ENCODE data around the gene MRGPRX3. TPM values are rescaled to one million over a fixed set of nuclear protein-coding genes. Genes with fewer than 3 reads are reported as not detected.

MRGPRX3 gene
- polyA plus RNA-seq, 1 donor from 2014 or later = not detected

DNA sequence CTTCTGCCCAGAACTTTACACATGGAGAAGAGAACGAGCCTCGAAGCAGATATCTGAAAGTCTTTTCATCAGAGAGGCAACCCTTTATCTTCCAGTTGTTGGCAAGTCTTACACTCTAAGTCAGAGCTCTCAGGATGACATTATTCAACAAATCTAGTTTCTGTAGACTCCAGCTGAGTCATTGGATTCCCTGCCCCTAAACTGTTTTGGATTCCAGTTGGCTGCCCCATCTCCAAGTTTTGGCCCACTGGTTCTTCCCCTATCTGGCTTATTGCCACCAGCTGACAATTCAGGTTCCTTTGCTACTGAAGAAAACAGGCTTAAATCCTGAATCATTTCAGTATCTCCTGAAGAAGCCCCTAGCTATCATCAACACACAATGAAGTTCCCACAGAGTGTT lies 40.6 kb upstream of the MRGPRX3 start:
- Histone ChIP-seq H3K79me2 (replicated peaks; ENCODE audit: insufficient read depth, low read length) (no peaks in the 10 kb centered on the region), H3K4me3 (ENCODE audit: low read length) (no peak overlapping the region), H3K9me3 (ENCODE audit: low read length) (no peaks in the 10 kb centered on the region), H3F3A (ENCODE audit: insufficient read depth, low read length, poor library complexity, severe bottlenecking) (no peaks in the 10 kb centered on the region), H3K27ac (ENCODE audit: low read length) (no peak overlapping the region), H4K20me1 (ENCODE audit: insufficient read depth) (no peaks in the 10 kb centered on the region), H3K9ac (ENCODE audit: low read length) (no peak overlapping the region), H3K27me3 (ENCODE audit: insufficient read depth, low read depth, low read length) (no peaks in the 10 kb centered on the region), H3K9me2 (ENCODE audit: insufficient read depth, low read length) (no peaks in the 10 kb centered on the region), H2AFZ (ENCODE audit: low read depth, low read length) (no peak overlapping the region), H3K4me2 (ENCODE audit: low read length) (no peak overlapping the region), H3K36me3 (ENCODE audit: insufficient read depth, low read length) (peaks cover 7% of the 10 kb centered on the region)
- TF ChIP-seq EP300 (conservative IDR thresholded peaks at IDR 0.05; ENCODE audit: poor library complexity, severe bottlenecking) (no peak), EZH2 (IDR thresholded peaks at IDR 0.05; ENCODE audit: borderline replicate concordance, insufficient read depth, low read length, poor library complexity, severe bottlenecking) (no peak), RAD21 (conservative IDR thresholded peaks at IDR 0.05) (no peak)
- TF ChIP-seq, protein P1, sequence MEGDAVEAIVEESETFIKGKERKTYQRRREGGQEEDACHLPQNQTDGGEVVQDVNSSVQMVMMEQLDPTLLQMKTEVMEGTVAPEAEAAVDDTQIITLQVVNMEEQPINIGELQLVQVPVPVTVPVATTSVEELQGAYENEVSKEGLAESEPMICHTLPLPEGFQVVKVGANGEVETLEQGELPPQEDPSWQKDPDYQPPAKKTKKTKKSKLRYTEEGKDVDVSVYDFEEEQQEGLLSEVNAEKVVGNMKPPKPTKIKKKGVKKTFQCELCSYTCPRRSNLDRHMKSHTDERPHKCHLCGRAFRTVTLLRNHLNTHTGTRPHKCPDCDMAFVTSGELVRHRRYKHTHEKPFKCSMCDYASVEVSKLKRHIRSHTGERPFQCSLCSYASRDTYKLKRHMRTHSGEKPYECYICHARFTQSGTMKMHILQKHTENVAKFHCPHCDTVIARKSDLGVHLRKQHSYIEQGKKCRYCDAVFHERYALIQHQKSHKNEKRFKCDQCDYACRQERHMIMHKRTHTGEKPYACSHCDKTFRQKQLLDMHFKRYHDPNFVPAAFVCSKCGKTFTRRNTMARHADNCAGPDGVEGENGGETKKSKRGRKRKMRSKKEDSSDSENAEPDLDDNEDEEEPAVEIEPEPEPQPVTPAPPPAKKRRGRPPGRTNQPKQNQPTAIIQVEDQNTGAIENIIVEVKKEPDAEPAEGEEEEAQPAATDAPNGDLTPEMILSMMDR (IDR thresholded peaks at IDR 0.05; ENCODE audit: poor library complexity, severe bottlenecking) = no peak
- TF ChIP-seq, protein P2, sequence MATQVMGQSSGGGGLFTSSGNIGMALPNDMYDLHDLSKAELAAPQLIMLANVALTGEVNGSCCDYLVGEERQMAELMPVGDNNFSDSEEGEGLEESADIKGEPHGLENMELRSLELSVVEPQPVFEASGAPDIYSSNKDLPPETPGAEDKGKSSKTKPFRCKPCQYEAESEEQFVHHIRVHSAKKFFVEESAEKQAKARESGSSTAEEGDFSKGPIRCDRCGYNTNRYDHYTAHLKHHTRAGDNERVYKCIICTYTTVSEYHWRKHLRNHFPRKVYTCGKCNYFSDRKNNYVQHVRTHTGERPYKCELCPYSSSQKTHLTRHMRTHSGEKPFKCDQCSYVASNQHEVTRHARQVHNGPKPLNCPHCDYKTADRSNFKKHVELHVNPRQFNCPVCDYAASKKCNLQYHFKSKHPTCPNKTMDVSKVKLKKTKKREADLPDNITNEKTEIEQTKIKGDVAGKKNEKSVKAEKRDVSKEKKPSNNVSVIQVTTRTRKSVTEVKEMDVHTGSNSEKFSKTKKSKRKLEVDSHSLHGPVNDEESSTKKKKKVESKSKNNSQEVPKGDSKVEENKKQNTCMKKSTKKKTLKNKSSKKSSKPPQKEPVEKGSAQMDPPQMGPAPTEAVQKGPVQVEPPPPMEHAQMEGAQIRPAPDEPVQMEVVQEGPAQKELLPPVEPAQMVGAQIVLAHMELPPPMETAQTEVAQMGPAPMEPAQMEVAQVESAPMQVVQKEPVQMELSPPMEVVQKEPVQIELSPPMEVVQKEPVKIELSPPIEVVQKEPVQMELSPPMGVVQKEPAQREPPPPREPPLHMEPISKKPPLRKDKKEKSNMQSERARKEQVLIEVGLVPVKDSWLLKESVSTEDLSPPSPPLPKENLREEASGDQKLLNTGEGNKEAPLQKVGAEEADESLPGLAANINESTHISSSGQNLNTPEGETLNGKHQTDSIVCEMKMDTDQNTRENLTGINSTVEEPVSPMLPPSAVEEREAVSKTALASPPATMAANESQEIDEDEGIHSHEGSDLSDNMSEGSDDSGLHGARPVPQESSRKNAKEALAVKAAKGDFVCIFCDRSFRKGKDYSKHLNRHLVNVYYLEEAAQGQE (IDR thresholded peaks at IDR 0.05; ENCODE audit: borderline replicate concordance) = no peak

DNA sequence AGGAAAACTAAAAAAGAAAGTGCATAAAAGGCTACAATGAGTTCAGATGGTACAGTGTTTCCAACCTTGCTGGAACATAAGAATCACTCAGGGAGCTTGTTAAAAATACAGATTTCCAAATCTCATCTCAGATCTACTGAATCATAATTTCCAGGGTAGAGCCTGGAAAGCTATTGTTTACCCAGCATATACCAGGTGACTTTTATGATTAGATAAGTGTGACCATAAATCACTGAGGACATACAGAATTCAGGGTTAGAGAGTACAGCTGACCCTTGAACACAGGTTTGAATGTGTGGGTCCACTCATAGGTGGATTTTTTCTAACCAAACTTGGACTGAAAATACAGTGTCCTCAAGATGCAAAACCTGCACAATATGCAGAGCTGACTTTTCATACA lies 38.4 kb upstream of the MRGPRX3 start:
- Histone ChIP-seq H3F3A (ENCODE audit: insufficient read depth, low read length, poor library complexity, severe bottlenecking) (no peaks in the 10 kb centered on the region), H3K4me2 (ENCODE audit: low read length) (no peak overlapping the region), H3K9me3 (ENCODE audit: low read length) (no peaks in the 10 kb centered on the region), H3K9me2 (ENCODE audit: insufficient read depth, low read length) (no peaks in the 10 kb centered on the region), H3K79me2 (replicated peaks; ENCODE audit: insufficient read depth, low read length) (no peaks in the 10 kb centered on the region), H3K27ac (ENCODE audit: low read length) (no peak overlapping the region), H3K4me3 (ENCODE audit: low read length) (no peak overlapping the region), H3K9ac (ENCODE audit: low read length) (no peak overlapping the region), H2AFZ (ENCODE audit: low read depth, low read length) (no peak overlapping the region), H3K36me3 (ENCODE audit: insufficient read depth, low read length) (peaks cover 7% of the 10 kb centered on the region), H3K27me3 (ENCODE audit: insufficient read depth, low read depth, low read length) (no peaks in the 10 kb centered on the region), H4K20me1 (ENCODE audit: insufficient read depth) (no peaks in the 10 kb centered on the region)
- no peak for TF ChIP-seq TAF1 (IDR thresholded peaks at IDR 0.05; ENCODE audit: low read depth)
- no peak for TF ChIP-seq EP300 (conservative IDR thresholded peaks at IDR 0.05; ENCODE audit: poor library complexity, severe bottlenecking)
- no peak for TF ChIP-seq EZH2 (IDR thresholded peaks at IDR 0.05; ENCODE audit: borderline replicate concordance, insufficient read depth, low read length, poor library complexity, severe bottlenecking)
- no peak for TF ChIP-seq SMC3 (conservative IDR thresholded peaks at IDR 0.05; ENCODE audit: poor library complexity)
- TF ChIP-seq, protein P2 (IDR thresholded peaks at IDR 0.05; ENCODE audit: borderline replicate concordance) = no peak

All from neural cell (in vitro differentiated cells).